Osteoblast (primary cell): ENCODE measurements around the gene ZRANB3. TPM values are rescaled to one million over a fixed set of nuclear protein-coding genes. Genes with fewer than 3 reads are reported as not detected.
"Not testable (repeated sequence)": the region's sequence is repeated elsewhere in the genome, so short reads cannot be mapped to it uniquely, and the experiment has no call there.

Source experiments
- DNase-seq: peaks from one replicate; pipeline ENCODE4 v3.0.0; 2011; ENCODE audit warnings: low spot score, mixed read lengths; ENCODE audit not compliant: insufficient read length; ENCODE audit errors: missing footprints
- H2AFZ ChIP-seq: 2 replicates; pipeline ENCODE4 v1.6.0; 2011; ENCODE audit warnings: mild to moderate bottlenecking, low read length
- H3K27ac ChIP-seq: 2 replicates; pipeline ENCODE4 v1.5.1; 2011; ENCODE audit warnings: mild to moderate bottlenecking, low read depth, low read length, moderate library complexity
- H3K27me3 ChIP-seq: 2 replicates; pipeline ENCODE4 v1.6.0; 2012; ENCODE audit warnings: mild to moderate bottlenecking, control low read depth, inconsistent platforms, low read length, moderate library complexity; ENCODE audit not compliant: insufficient read depth
- H3K36me3 ChIP-seq: 2 replicates; pipeline ENCODE4 v1.5.1; 2011; ENCODE audit warnings: mild to moderate bottlenecking, low read length, control low read depth, moderate library complexity; ENCODE audit not compliant: insufficient read depth
- H3K4me1 ChIP-seq: 2 replicates; pipeline ENCODE4 v1.5.1; 2011; ENCODE audit warnings: mild to moderate bottlenecking, low read length, control low read depth, moderate library complexity; ENCODE audit not compliant: insufficient read depth
- H3K4me2 ChIP-seq: 2 replicates; pipeline ENCODE4 v1.6.0; 2011; ENCODE audit warnings: mild to moderate bottlenecking, low read length; ENCODE audit not compliant: insufficient read depth
- H3K4me3 ChIP-seq: fragments of 200-600 bp; sonication (generic); 3 replicates; pipeline ENCODE4 v1.5.1; 2012; ENCODE audit warnings: mild to moderate bottlenecking, low read length, inconsistent platforms; ENCODE audit not compliant: insufficient read depth
- H3K79me2 ChIP-seq: 2 replicates; pipeline ENCODE4 v1.6.0; 2012; ENCODE audit warnings: mild to moderate bottlenecking, low read length, control low read depth, inconsistent platforms; ENCODE audit not compliant: insufficient read depth
- H3K9me3 ChIP-seq: 2 replicates; pipeline ENCODE4 v1.5.1; 2011; ENCODE audit warnings: low read depth, low read length, control low read depth
- H4K20me1 ChIP-seq: 2 replicates; pipeline ENCODE4 v1.6.0; 2012; ENCODE audit warnings: mild to moderate bottlenecking, low read length, control low read depth; ENCODE audit not compliant: insufficient read depth
- total RNA-seq: library from RNA; depleted of rRNA; stranded (reverse); fragments of >200 nt; gene quantifications from 2 replicates; pipeline ENCODE4 v1.2.3, GENCODE V29; 2012
- TF ChIP-seq, protein P1 (sequence below): IDR thresholded peaks from 2 replicates; pipeline ENCODE4 v1.5.1; 2011; ENCODE audit warnings: mild to moderate bottlenecking, low read depth, low read length, moderate library complexity; ENCODE audit errors: extremely low read depth

ZRANB3 gene
- total RNA-seq, 1 donor, result 9.0 TPM

- no peak overlapping the region for H2AFZ ChIP-seq
- TF ChIP-seq, protein P1, sequence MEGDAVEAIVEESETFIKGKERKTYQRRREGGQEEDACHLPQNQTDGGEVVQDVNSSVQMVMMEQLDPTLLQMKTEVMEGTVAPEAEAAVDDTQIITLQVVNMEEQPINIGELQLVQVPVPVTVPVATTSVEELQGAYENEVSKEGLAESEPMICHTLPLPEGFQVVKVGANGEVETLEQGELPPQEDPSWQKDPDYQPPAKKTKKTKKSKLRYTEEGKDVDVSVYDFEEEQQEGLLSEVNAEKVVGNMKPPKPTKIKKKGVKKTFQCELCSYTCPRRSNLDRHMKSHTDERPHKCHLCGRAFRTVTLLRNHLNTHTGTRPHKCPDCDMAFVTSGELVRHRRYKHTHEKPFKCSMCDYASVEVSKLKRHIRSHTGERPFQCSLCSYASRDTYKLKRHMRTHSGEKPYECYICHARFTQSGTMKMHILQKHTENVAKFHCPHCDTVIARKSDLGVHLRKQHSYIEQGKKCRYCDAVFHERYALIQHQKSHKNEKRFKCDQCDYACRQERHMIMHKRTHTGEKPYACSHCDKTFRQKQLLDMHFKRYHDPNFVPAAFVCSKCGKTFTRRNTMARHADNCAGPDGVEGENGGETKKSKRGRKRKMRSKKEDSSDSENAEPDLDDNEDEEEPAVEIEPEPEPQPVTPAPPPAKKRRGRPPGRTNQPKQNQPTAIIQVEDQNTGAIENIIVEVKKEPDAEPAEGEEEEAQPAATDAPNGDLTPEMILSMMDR, result no peak
- no peaks in the 10 kb centered on the region for H3K36me3 ChIP-seq
- H3K27ac ChIP-seq, result no peak overlapping the region
- H3K4me2 ChIP-seq, result no peak overlapping the region
- no peaks in the 10 kb centered on the region for H3K9me3 ChIP-seq
- no peak for DNase-seq
- no peaks in the 10 kb centered on the region for H3K27me3 ChIP-seq
- H4K20me1 ChIP-seq, result no peaks in the 10 kb centered on the region
- H3K4me3 ChIP-seq, result no peak overlapping the region
- H3K79me2 ChIP-seq, result no peaks in the 10 kb centered on the region
- no peaks in the 10 kb centered on the region for H3K4me1 ChIP-seq
Observed at GRCh38 chr2:135456835-135457234, 74.2 kb downstream of the ZRANB3 start.

DNA sequence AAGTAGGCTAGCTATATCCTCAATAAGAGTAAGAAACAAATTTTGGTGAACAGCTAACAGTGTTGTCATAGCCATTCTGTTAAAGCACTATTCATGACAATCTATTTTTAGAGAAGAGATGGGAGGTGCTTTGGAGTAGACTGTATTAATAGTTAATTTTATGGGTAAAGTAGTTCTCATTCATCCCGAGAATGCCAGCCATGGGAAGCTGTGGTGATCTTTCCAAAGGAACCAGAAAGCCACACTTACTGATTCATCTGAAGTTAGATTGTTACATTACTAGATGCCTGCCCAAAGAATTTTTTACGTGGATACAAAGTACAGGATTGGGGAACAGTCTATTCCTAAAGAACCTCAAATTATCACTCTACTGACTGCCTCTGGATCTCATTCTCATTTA lies 74.6 kb downstream of the ZRANB3 start:
- no peak for DNase-seq
- no peaks in the 10 kb centered on the region for H3K4me1 ChIP-seq
- no peak overlapping the region for H3K4me2 ChIP-seq
- H3K27me3 ChIP-seq, result no peaks in the 10 kb centered on the region
- no peak overlapping the region for H2AFZ ChIP-seq
- H3K4me3 ChIP-seq, result no peak overlapping the region
- no peaks in the 10 kb centered on the region for H3K9me3 ChIP-seq
- H3K36me3 ChIP-seq, result no peaks in the 10 kb centered on the region
- no peaks in the 10 kb centered on the region for H3K79me2 ChIP-seq
- no peak overlapping the region for H3K27ac ChIP-seq
- H4K20me1 ChIP-seq, result no peaks in the 10 kb centered on the region
- TF ChIP-seq, protein P1, result no peak

DNA sequence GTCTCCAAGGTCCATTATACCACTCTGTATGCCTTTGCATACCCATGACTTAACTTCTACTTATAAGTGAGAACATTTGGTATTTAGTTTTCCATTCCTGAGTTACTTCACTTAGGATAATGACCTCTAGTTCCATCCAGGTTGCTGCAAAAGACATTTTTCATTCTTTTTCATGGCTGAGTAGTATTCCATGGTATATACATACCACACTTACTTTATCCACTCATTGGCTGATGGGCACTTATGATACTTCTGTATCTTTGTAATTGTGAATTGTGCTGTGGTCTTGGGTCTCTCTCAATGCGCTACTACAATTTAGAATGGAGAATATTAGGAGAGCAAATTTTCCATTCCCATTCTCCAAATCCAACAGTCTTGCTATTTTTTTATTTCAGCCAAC lies 76.4 kb downstream of the ZRANB3 start:
- Histone ChIP-seq H3K27me3 (no peaks in the 10 kb centered on the region), H3K27ac (no peak overlapping the region), H3K4me1 (no peaks in the 10 kb centered on the region), H4K20me1 (no peaks in the 10 kb centered on the region), H3K4me2 (no peak overlapping the region), H2AFZ (no peak overlapping the region), H3K9me3 (no peaks in the 10 kb centered on the region), H3K79me2 (no peaks in the 10 kb centered on the region), H3K36me3 (no peaks in the 10 kb centered on the region), H3K4me3 (no peak overlapping the region)
- TF ChIP-seq, protein P1, result no peak
- DNase-seq, result no peak

DNA sequence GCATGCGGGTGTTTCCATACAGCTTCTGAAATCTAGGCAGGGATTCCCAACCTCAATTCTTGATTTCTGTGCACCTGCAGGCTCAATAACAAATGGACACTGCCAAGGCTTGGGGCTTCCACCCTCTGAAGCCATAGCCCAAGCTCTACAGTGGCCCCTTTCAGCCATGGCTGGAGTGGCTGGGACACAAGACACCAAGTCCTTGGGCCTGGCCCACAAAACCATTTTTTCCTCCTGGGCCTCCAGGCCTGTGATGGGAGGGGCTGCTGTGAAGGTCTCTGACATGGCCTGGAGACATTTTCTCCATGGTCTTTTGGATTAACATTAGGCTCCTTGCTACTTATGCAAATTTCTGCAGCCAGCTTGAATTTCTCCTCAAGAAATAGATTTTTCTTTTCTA lies 78.0 kb downstream of the ZRANB3 start:
- not testable (repeated sequence) for H3K4me2 ChIP-seq

More for the DNA sequence above, 78.0 kb downstream of the ZRANB3 start:
- not testable (repeated sequence) for H3K4me3 ChIP-seq, H2AFZ ChIP-seq, H3K79me2 ChIP-seq, H4K20me1 ChIP-seq, H3K27ac ChIP-seq, H3K36me3 ChIP-seq, H3K4me1 ChIP-seq, H3K9me3 ChIP-seq, H3K27me3 ChIP-seq, DNase-seq
